GM13977 (cell line): ENCODE data around the gene COX7B2.

Experiments used
- DNase-seq: peaks from one replicate; pipeline ENCODE4 v3.0.0; 2012; ENCODE audit warnings: low spot score
- in situ Hi-C: fragments of 300-500 bp; cut with MboI; formaldehyde crosslinking; loops from one replicate; pipeline ENCODE4 v1.12.0; 2022; ENCODE audit warnings: low sequenced_read_pairs, low pct_unique_long_range_greater_than_20kb, mixed read lengths, inconsistent platforms; ENCODE audit not compliant: unreplicated experiment
- TF ChIP-seq, protein P1 (sequence below): IDR thresholded peaks from 2 replicates; pipeline ENCODE4 v1.5.1; 2012; ENCODE audit warnings: mild to moderate bottlenecking, control low read depth; ENCODE audit not compliant: insufficient read depth; ENCODE audit errors: extremely low read depth, missing control alignments

COX7B2 gene

DNA sequence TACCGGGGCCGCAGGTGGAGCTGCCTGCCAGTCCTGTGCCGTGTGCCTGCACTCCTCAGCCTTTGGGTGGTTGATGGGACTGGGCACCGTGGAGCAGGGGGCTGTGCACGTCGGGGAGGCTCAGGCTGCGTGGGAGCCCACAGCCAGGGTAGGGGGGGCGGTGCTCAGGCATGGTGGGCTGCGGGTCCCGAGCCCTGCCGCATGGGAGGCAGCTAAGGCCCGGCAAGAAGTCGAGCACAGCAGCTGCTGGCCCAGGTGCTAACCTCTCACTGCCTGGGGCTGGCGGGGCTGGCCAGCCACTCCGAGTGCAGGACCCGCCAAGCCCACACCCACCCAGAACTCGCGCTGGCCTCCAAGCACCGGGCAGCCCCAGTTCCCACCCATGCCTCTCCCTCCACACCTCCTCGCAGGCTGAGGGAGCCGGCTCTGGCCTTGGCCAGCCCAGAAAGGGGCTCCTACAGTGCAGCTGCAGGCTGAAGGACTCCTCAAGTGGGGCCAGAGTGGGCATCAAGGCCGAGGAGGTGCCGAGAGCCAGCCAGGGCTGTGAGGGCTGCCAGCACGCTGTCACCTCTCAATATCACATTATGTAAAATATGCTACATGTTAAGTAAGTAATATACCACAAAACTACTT, 104.1 kb downstream of the COX7B2 start:
- in situ Hi-C loops: no loop called here
- TF ChIP-seq, protein P1, sequence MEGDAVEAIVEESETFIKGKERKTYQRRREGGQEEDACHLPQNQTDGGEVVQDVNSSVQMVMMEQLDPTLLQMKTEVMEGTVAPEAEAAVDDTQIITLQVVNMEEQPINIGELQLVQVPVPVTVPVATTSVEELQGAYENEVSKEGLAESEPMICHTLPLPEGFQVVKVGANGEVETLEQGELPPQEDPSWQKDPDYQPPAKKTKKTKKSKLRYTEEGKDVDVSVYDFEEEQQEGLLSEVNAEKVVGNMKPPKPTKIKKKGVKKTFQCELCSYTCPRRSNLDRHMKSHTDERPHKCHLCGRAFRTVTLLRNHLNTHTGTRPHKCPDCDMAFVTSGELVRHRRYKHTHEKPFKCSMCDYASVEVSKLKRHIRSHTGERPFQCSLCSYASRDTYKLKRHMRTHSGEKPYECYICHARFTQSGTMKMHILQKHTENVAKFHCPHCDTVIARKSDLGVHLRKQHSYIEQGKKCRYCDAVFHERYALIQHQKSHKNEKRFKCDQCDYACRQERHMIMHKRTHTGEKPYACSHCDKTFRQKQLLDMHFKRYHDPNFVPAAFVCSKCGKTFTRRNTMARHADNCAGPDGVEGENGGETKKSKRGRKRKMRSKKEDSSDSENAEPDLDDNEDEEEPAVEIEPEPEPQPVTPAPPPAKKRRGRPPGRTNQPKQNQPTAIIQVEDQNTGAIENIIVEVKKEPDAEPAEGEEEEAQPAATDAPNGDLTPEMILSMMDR: no peak
- no peak for DNase-seq

- no peak for DNase-seq
- TF ChIP-seq, protein P1: no peak
- in situ Hi-C loops: no loop called here
Observed at GRCh38 chr4:46793036-46793435, 116.0 kb downstream of the COX7B2 start.

DNA sequence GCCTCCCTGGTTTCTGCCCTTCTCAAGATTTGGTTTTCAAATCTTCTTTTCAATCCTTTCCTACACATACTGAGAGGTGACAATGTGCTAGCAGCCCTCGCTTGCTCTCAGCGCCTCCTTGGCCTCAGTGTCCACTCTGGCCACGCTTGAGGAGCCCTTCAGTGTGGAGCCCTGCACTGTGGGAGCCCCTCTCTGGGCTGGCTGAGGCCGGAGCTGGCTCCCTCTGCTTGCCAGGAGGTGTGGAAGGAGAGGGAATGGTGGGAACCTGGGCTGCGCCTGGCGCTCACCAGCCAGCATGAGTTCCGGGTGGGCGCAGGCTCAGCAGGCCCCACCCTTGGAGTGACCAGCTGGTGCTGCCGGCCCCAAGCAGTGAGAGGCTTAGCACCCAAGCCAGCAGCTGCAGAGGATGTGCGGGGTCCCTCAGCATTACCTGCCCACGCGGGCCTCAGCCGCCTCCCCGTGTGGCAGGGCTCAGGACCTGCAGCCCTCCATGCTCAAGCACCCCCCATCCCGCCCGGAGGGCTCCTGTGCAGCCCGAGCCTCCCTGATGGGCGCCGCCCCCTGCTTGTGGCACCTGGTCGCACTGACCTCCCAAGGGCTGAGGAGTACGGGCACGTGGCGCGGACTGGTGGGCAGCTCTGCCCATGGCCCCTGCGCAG, 127.5 kb downstream of the COX7B2 start:
- in situ Hi-C loops: no loop called here
- DNase-seq: no peak
- TF ChIP-seq, protein P1: no peak

DNA sequence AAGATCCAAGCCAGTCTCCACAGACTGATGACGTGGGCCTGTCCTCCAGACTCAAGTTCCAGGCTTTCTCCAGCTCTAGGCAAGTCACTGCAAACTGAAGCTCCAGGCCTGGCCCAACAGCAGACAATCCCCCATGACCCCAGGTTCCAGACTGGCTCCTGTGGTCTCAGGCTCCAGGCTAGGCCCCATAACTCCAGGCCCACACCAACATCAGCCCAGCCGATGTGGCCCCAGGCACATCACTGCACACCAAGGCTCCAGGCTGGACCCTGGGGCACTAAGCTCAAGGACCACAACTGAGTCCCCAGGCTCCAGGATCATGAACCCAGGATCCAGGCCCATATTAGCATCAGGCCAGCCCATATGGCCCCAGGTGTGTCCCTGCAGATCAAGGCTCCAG, 143.6 kb downstream of the COX7B2 start:
- TF ChIP-seq, protein P1: no peak
- in situ Hi-C loops: no loop called here
- DNase-seq: no peak

DNA sequence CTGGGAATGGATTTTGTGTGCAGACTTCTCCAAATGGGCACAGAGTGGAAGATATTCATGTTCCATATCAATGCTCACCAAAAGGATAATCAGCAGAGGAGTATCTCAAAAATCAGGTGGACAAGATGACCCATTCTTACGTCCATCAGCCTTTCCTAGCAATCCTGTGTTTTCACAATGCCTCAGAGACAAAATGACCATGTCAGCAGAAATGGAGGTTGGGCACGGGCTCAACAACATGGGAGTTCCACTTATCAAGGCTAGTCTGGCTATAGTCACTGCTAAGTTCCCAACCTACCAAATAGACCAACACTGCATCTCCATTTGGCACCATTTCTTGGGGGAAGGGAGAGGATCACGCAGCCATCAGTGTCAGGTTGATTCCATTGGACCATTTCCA, 179.0 kb downstream of the COX7B2 start:
- DNase-seq: no peak
- in situ Hi-C loops: no loop called here
- TF ChIP-seq, protein P1: no peak

- DNase-seq: no peak
- in situ Hi-C loops: no loop called here
- TF ChIP-seq, protein P1: no peak
Observed at GRCh38 chr4:46720055-46720454, 189.0 kb downstream of the COX7B2 start.
